ENCODE measurements around the gene DBNL. TPM values are rescaled to one million over a fixed set of nuclear protein-coding genes. Genes with fewer than 3 reads are reported as not detected.

The DBNL gene
- total RNA-seq, 6 donors from 2014 or later = 81.8 to 169 (median 130) TPM

DNA sequence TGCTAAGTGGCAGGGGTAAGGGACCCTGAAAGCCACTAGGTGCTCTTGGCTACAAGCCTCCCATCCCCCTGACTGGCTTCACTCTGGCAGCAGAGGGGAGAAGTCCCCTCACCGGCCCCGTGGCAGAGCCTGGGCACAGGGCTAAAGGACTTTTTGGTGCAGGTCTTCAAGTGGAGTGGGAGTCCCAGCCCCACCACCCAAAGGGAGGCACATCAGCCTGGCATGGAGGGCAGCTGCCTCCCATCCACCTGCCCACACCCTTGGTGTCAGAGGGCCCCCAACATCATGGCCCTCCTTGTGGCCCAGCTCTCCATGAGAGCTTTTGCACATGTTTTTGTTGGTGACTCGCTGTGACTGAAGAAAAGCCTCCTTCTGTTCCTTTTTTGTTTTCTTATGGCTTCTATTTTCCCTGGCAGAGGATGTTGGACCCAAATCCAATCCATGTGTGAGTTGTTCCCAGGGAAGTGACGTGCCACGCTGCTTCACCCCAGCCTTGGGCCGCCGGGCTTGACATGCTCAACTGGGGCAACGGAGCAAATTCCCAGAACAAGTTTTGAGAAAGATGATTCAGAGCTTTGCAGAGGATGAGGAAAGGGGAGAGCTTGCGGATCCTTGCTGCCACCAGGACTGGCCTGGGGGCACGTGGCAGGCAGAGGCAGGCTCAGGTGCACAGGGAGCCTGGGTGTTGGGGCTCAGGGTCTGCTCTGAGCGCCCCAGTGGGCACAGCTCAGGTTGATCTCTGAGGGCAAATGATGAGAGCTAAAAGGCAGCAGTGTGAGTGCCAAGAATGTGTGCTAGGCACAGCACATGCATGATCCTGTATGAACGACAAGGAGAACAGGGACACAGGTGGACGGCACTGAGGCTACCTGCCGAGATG, 57.7 kb downstream of the DBNL start:
- peaks cover 0 to 7% (median 3%) of the 10 kb centered on the region in 4 donors for H3K36me3 ChIP-seq
- no peak for ATAC-seq (ENCODE audit: low FRiP score in 2 of 2)
- 78 to 89% methylated on average over 12 to 14 of the region's 14 CpGs for WGBS, 2 donors
- peaks cover 0 to 10% (median 6%) of the 10 kb centered on the region in 4 donors for H3K27me3 ChIP-seq
- H3K4me3 ChIP-seq = no peak overlapping the region
- H3K4me1 ChIP-seq = peaks cover 5 to 16% (median 11%) of the 10 kb centered on the region in 4 donors
- DNase-seq = no peak
- TF ChIP-seq POLR2AphosphoS5 (IDR thresholded peaks at IDR 0.05) (peak in 1 of 2 donors; percentile 25), POLR2A (IDR thresholded peaks at IDR 0.05) (no peak)
- H3K9me3 ChIP-seq = no peaks in the 10 kb centered on the region
- peak overlapping the region; percentile 53 to 96 (median 82) for H3K27ac ChIP-seq

DNA sequence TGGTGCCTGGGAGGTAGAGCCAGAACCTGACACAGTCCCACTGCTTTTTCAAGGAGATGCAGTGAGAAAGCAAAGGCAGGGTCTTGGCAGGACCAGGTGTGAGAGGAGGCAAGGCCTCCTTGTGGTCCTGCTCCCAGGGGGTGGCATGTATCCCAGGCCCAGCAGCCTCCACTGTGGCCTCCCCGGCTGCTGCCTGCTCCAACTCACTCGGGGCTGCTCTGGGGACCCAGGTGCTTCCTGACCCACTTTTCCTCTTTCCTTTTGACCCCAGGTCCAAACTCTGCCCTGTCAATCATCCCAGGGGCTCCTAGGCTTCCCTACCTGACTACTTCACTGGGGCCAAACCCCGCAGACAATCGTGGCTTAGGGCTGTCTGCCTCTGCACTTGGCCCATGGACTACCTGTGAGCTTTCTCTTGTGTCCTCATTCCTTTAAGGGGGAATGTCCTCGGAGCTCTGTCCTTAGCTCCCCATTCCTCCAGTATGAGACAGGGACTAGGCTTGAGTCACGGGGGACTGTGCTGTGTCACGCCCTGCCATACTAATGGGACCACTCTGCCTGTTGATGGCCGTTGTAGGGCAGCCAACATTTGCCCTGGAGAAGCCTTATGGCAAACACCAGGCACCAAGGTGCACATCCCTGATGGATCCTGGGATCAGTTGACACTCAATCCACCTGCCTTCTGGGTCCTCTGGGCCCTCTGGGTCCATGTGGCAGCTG, 58.5 kb downstream of the DBNL start:
- DNase-seq = no peak
- peak overlapping the region; percentile 83 to 96 (median 90) for H3K27ac ChIP-seq
- WGBS, 2 donors = 78 to 81% methylated on average over 8 of the region's 8 CpGs
- peaks cover 0 to 15% (median 6%) of the 10 kb centered on the region in 4 donors for H3K36me3 ChIP-seq
- H3K9me3 ChIP-seq = no peaks in the 10 kb centered on the region
- no peak overlapping the region for H3K4me3 ChIP-seq
- TF ChIP-seq POLR2A (IDR thresholded peaks at IDR 0.05) (no peak), EP300 (IDR thresholded peaks at IDR 0.05) (no peak), POLR2AphosphoS5 (IDR thresholded peaks at IDR 0.05) (no peak)
- TF ChIP-seq, protein P1, sequence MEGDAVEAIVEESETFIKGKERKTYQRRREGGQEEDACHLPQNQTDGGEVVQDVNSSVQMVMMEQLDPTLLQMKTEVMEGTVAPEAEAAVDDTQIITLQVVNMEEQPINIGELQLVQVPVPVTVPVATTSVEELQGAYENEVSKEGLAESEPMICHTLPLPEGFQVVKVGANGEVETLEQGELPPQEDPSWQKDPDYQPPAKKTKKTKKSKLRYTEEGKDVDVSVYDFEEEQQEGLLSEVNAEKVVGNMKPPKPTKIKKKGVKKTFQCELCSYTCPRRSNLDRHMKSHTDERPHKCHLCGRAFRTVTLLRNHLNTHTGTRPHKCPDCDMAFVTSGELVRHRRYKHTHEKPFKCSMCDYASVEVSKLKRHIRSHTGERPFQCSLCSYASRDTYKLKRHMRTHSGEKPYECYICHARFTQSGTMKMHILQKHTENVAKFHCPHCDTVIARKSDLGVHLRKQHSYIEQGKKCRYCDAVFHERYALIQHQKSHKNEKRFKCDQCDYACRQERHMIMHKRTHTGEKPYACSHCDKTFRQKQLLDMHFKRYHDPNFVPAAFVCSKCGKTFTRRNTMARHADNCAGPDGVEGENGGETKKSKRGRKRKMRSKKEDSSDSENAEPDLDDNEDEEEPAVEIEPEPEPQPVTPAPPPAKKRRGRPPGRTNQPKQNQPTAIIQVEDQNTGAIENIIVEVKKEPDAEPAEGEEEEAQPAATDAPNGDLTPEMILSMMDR (IDR thresholded peaks at IDR 0.05) = no peak
- peaks cover 5 to 16% (median 13%) of the 10 kb centered on the region in 4 donors for H3K4me1 ChIP-seq
- H3K27me3 ChIP-seq = peaks cover 0 to 10% (median 6%) of the 10 kb centered on the region in 4 donors
- no peak for ATAC-seq (ENCODE audit: low FRiP score in 2 of 2)

DNA sequence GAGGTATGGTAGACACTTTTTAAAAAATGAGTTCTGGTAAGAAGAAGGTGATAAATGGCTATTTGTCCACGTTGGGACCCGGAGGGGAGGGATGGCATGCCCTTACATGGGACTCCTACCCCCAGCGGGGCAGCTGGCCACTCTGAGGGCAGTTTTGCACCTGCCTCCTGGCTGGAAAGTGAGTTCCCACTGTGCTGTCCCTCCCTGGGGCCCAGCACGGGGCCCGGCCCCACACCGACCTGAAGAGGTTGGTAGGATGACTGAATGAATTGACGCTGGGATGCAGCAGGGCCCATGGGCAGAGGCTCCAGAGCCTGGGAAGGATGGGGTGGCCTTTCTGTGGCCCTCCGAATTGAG, 59.0 kb downstream of the DBNL start:
- 61 to 75% methylated on average over 3 to 8 of the region's 8 CpGs for whole genome bisulfite sequencing, 2 donors
- peak overlapping the region in 2 of 4 donors; percentile 58 to 64 for H3K4me3 ChIP-seq
- TF ChIP-seq EP300 (IDR thresholded peaks at IDR 0.05) = no peak
- TF ChIP-seq POLR2A (IDR thresholded peaks at IDR 0.05) = no peak
- no peak for TF ChIP-seq POLR2AphosphoS5 (IDR thresholded peaks at IDR 0.05)
- TF ChIP-seq, protein P1 (IDR thresholded peaks at IDR 0.05) = no peak

DNA sequence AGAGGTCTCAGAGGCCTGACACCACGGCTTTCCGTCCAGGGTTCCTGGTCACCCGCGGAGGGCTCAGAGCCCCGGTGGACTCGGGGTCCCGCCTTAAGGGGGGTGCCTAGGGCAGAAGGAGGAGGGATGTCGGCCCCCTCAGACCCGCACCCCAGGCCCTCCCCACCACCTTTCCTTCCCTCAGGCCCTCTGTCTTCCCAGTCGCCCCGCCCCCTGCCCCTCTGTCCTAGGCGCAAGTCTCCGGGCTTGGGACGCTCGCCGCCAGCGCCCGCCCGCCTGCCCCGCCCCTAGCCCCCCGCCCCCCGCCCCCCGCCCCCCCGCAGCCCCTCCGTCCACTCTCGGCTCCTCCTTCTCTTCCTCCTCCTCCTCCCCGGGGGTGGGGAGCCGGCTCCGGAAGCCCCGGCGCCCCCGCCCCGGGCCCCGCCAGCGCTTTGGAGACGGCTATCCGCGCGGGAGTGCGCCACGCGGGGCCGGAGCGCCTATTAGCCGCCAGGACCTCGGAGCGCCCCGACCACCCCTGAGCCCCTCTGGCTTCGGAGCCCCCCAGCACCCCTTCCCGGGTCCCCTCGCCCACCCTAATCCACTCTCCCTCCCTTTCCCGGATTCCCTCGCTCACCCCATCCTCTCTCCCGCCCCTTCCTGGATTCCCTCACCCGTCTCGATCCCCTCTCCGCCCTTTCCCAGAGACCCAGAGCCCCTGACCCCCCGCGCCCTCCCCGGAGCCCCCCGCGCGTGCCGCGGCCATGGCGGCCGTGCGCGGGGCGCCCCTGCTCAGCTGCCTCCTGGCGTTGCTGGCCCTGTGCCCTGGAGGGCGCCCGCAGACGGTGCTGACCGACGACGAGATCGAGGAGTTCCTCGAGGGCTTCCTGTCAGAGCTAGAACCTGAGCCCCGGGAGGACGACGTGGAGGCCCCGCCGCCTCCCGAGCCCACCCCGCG, 59.7 kb downstream of the DBNL start, which contains the start of gene AEBP1:
Gene AEBP1 (plus strand): TSS at position 423 of the 937 bp plus-strand sequence. CDS start 321 bp downstream, at position 744.
- Histone ChIP-seq H3K27me3 (peaks cover 0 to 10% (median 6%) of the 10 kb centered on the region in 4 donors), H3K9me3 (no peaks in the 10 kb centered on the region), H3K4me1 (peaks cover 5 to 16% (median 13%) of the 10 kb centered on the region in 4 donors), H3K4me3 (peak within 1 kb of the TSS; percentile 52 to 70 (median 61)), H3K27ac (peak within 1 kb of the TSS; percentile 83 to 96 (median 90)), H3K36me3 (peaks cover 0 to 24% (median 10%) of the 10 kb centered on the region in 4 donors)
- ATAC-seq (ENCODE audit: low FRiP score in 2 of 2) (peak in 1 of 2 donors; percentile 71), DNase-seq (peak in 1 of 2 donors; percentile 88)
- TF ChIP-seq POLR2A (IDR thresholded peaks at IDR 0.05) (no peak), POLR2AphosphoS5 (IDR thresholded peaks at IDR 0.05) (peak in 1 of 2 donors; percentile 29), EP300 (IDR thresholded peaks at IDR 0.05) (no peak)
- TF ChIP-seq, protein P1 (IDR thresholded peaks at IDR 0.05) = no peak
- 0 to 6% methylated on average over 10 to 22 of the region's 87 CpGs for WGBS, 2 donors

More for the DNA sequence above, 59.0 kb downstream of the DBNL start:
- DNase-seq (no peak), ATAC-seq (ENCODE audit: low FRiP score in 2 of 2) (no peak)
- peaks cover 5 to 16% (median 13%) of the 10 kb centered on the region in 4 donors for H3K4me1 ChIP-seq
- peaks cover 0 to 10% (median 6%) of the 10 kb centered on the region in 4 donors for H3K27me3 ChIP-seq
- no peaks in the 10 kb centered on the region for H3K9me3 ChIP-seq
- H3K27ac ChIP-seq = peak overlapping the region; percentile 83 to 96 (median 90)
- peaks cover 0 to 19% (median 9%) of the 10 kb centered on the region in 4 donors for H3K36me3 ChIP-seq

Measured in upper lobe of left lung (tissue), 6 donors.